ENCODE measurements around the gene PRIM2.
"Not testable (repeated sequence)": the region's sequence is repeated elsewhere in the genome, so short reads cannot be mapped to it uniquely, and the experiment has no call there.

The PRIM2 gene

GRCh38 chr6:57303931-57304681 is 13.3 kb upstream of the PRIM2 start:
- no peaks in the 10 kb centered on the region for H3K36me3 ChIP-seq
- no peak overlapping the region for H3K4me3 ChIP-seq (ENCODE audit: low read depth in 1 of 2, low read length in 1 of 2)
- no peaks in the 10 kb centered on the region for H3K4me1 ChIP-seq (ENCODE audit: control insufficient read depth in 1 of 2, insufficient read depth in 1 of 2, low read depth in 1 of 2, low read length in 1 of 2)
- no peaks in the 10 kb centered on the region for H3K9me3 ChIP-seq
- no peaks in the 10 kb centered on the region for H3K27me3 ChIP-seq
- no peak for TF ChIP-seq CTCF (IDR thresholded peaks at IDR 0.05)
- no peak overlapping the region for H3K27ac ChIP-seq

DNA sequence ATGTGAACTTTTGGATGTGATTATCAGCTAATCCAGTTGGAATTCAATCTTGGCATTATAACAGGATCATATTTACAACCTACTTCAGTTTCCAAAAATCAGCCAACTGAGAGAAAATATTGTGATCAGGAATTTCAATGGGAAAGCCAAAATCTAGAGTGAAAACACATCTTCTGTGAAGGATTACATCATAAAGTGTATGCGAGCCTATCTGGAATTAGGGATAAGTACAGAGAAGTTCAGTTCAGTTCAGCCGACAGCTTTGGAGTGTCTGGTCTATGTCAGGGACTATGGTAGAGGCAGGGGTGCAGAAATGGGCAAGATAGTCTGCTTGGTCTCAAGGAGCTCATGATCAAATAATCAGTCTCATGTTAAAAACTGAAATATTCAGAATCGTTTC is 12.3 kb upstream of the PRIM2 start:
- Histone ChIP-seq H3K36me3 (no peaks in the 10 kb centered on the region), H3K9me3 (no peaks in the 10 kb centered on the region), H3K27ac (no peak overlapping the region), H3K4me3 (ENCODE audit: low read depth in 1 of 2, low read length in 1 of 2) (no peak overlapping the region), H3K4me1 (ENCODE audit: control insufficient read depth in 1 of 2, insufficient read depth in 1 of 2, low read depth in 1 of 2, low read length in 1 of 2) (no peaks in the 10 kb centered on the region), H3K27me3 (no peaks in the 10 kb centered on the region)
- no peak for TF ChIP-seq CTCF (IDR thresholded peaks at IDR 0.05)

- TF ChIP-seq CTCF (IDR thresholded peaks at IDR 0.05), result no peak
- no peaks in the 10 kb centered on the region for H3K9me3 ChIP-seq
- no peaks in the 10 kb centered on the region for H3K27me3 ChIP-seq
- no peaks in the 10 kb centered on the region for H3K36me3 ChIP-seq
- H3K4me1 ChIP-seq (ENCODE audit: control insufficient read depth in 1 of 2, insufficient read depth in 1 of 2, low read depth in 1 of 2, low read length in 1 of 2), result no peaks in the 10 kb centered on the region
- H3K4me3 ChIP-seq (ENCODE audit: low read depth in 1 of 2, low read length in 1 of 2), result no peak overlapping the region
- H3K27ac ChIP-seq, result no peak overlapping the region
These were observed 11.7 kb upstream of the PRIM2 start for GRCh38 chr6:57305761-57306160.

- H3K27me3 ChIP-seq, result no peaks in the 10 kb centered on the region
- no peak overlapping the region for H3K27ac ChIP-seq
- TF ChIP-seq CTCF (IDR thresholded peaks at IDR 0.05), result no peak
- H3K4me1 ChIP-seq (ENCODE audit: control insufficient read depth in 1 of 2, insufficient read depth in 1 of 2, low read depth in 1 of 2, low read length in 1 of 2), result no peaks in the 10 kb centered on the region
- no peaks in the 10 kb centered on the region for H3K9me3 ChIP-seq
- no peaks in the 10 kb centered on the region for H3K36me3 ChIP-seq
- H3K4me3 ChIP-seq (ENCODE audit: low read depth in 1 of 2, low read length in 1 of 2), result no peak overlapping the region
These were observed 11.2 kb upstream of the PRIM2 start for GRCh38 chr6:57306273-57306672.

GRCh38 chr6:57307850-57308249 is 9.6 kb upstream of the PRIM2 start:
- no peak for TF ChIP-seq CTCF (IDR thresholded peaks at IDR 0.05)
- Histone ChIP-seq H3K4me3 (ENCODE audit: low read depth in 1 of 2, low read length in 1 of 2) (no peak overlapping the region), H3K27me3 (no peaks in the 10 kb centered on the region), H3K9me3 (no peaks in the 10 kb centered on the region), H3K36me3 (no peaks in the 10 kb centered on the region), H3K4me1 (ENCODE audit: control insufficient read depth in 1 of 2, insufficient read depth in 1 of 2, low read depth in 1 of 2, low read length in 1 of 2) (no peaks in the 10 kb centered on the region), H3K27ac (no peak overlapping the region)

GRCh38 chr6:57308755-57309154 is 8.7 kb upstream of the PRIM2 start:
- H3K27ac ChIP-seq; H3K4me1 ChIP-seq (ENCODE audit: control insufficient read depth in 1 of 2, insufficient read depth in 1 of 2, low read depth in 1 of 2, low read length in 1 of 2); H3K4me3 ChIP-seq (ENCODE audit: low read depth in 1 of 2, low read length in 1 of 2); H3K27me3 ChIP-seq; H3K36me3 ChIP-seq; H3K9me3 ChIP-seq: not testable (repeated sequence)

- not testable (repeated sequence) for H3K27me3 ChIP-seq; H3K27ac ChIP-seq; H3K9me3 ChIP-seq; H3K4me3 ChIP-seq (ENCODE audit: low read depth in 1 of 2, low read length in 1 of 2); H3K4me1 ChIP-seq (ENCODE audit: control insufficient read depth in 1 of 2, insufficient read depth in 1 of 2, low read depth in 1 of 2, low read length in 1 of 2); H3K36me3 ChIP-seq
These were observed 7.2 kb upstream of the PRIM2 start for GRCh38 chr6:57310095-57310816.
